Endothelial cell of umbilical vein (primary cell): Measurements from ENCODE around the gene CLOCK. TPM values are rescaled to one million over a fixed set of nuclear protein-coding genes. Genes with fewer than 3 reads are reported as not detected.

Source experiments
- BruUV-seq: library from RNA; stranded (reverse); fragments of 400-500 nt; replicated peaks from 2 replicates; lab custom pipeline; 2021; lab: Mats Ljungman, UMichigan
- CTCF ChIA-PET: fragments of 300-600, 350-600 bp; sonication (Branson Sonifier 250); formaldehyde crosslinking; loops from one replicate; lab custom pipeline; 2021; ENCODE audit warnings: antibody characterized with exemption, inconsistent platforms; lab: Charles Lee
- POLR2A ChIA-PET: fragments of 300-600, 350-600 bp; sonication (Branson Sonifier 250); formaldehyde crosslinking; loops from one replicate; lab custom pipeline; 2021; ENCODE audit warnings: antibody characterized with exemption, inconsistent platforms; lab: Charles Lee
- DNase-seq: peaks from one replicate; pipeline ENCODE4 v3.0.0-alpha.2; 2011; ENCODE audit warnings: low read depth, low spot score
- FAIRE-seq: peaks from 2 replicates; lab custom pipeline; 2011; peaks lifted over from hg19 to GRCh38; lab: Jason Lieb, UNC
- H2AFZ ChIP-seq: 2 replicates; pipeline ENCODE4 v1.6.0; 2012; ENCODE audit warnings: low read depth, low read length, control low read depth, inconsistent platforms
- H3K27ac ChIP-seq: 2 replicates; pipeline ENCODE4 v1.5.1; 2011; ENCODE audit warnings: low read depth, mild to moderate bottlenecking, control low read depth, low read length, moderate library complexity; ENCODE audit not compliant: insufficient read depth
- H3K27me3 ChIP-seq, 2 experiments: 2 replicates each; pipeline versions ENCODE4 v1.6.0 to v1.6.1; 2011; ENCODE audit warnings: low read length in 2 of 2, mixed read lengths in 1 of 2; ENCODE audit not compliant: control insufficient read depth in 2 of 2, insufficient read depth in 2 of 2
- H3K36me3 ChIP-seq, 2 experiments: 2 replicates in 1 of 2; 3 replicates in 1 of 2; pipeline ENCODE4 v1.5.1; 2011; ENCODE audit warnings: low read length in 2 of 2, mild to moderate bottlenecking in 1 of 2, moderate library complexity in 1 of 2; ENCODE audit not compliant: control insufficient read depth in 2 of 2, insufficient read depth in 2 of 2; ENCODE audit errors: extremely low read depth in 1 of 2
- H3K4me1 ChIP-seq: 3 replicates; pipeline ENCODE4 v1.5.1; 2011; ENCODE audit warnings: mild to moderate bottlenecking, low read length; ENCODE audit not compliant: control insufficient read depth, insufficient read depth; ENCODE audit errors: extremely low read depth
- H3K4me2 ChIP-seq: 2 replicates; pipeline ENCODE4 v1.6.1; 2011; ENCODE audit warnings: low read length, control low read depth, mixed read lengths; ENCODE audit not compliant: insufficient read depth
- H3K4me3 ChIP-seq, 3 experiments: fragments of 200-600 bp in 1 of 3; sonication (generic), shearing (Covaris generic) in 1 of 3; replicated peaks in 1 of 3; 2 replicates each; pipeline ENCODE4 v1.5.1; 2011 to 2016; ENCODE audit warnings: control low read depth in 3 of 3, low read length in 3 of 3, mild to moderate bottlenecking in 2 of 3, inconsistent platforms in 1 of 3, low read depth in 1 of 3, moderate library complexity in 1 of 3; ENCODE audit not compliant: insufficient read depth in 1 of 3
- H3K79me2 ChIP-seq: 2 replicates; pipeline ENCODE4 v1.6.0; 2012; ENCODE audit warnings: low read length, inconsistent platforms; ENCODE audit not compliant: control insufficient read depth, insufficient read depth
- H3K9ac ChIP-seq: replicated peaks from 2 replicates; pipeline ENCODE3; 2011; ENCODE audit warnings: low read length, control low read depth; ENCODE audit not compliant: insufficient read depth; ENCODE audit errors: extremely low read depth
- H3K9me1 ChIP-seq: replicated peaks from 3 replicates; pipeline ENCODE4 v1.6.0; 2011; ENCODE audit warnings: mild to moderate bottlenecking, low read length; ENCODE audit not compliant: control insufficient read depth, insufficient read depth; ENCODE audit errors: extremely low read depth
- H3K9me3 ChIP-seq: replicated peaks from 2 replicates; pipeline ENCODE4 v1.5.1; 2012; ENCODE audit warnings: low read length, inconsistent platforms; ENCODE audit not compliant: control insufficient read depth, insufficient read depth
- H4K20me1 ChIP-seq: replicated peaks from 2 replicates; pipeline ENCODE3; 2011; ENCODE audit warnings: mild to moderate bottlenecking, low read length; ENCODE audit not compliant: control insufficient read depth, insufficient read depth; ENCODE audit errors: extremely low read depth
- CTCF ChIP-seq, 2 donors: IDR thresholded peaks; 1 replicate in 1 of 2; 2 replicates in 1 of 2; pipeline ENCODE4 v1.5.1; 2011; ENCODE audit warnings: low read length in 2 of 2, mild to moderate bottlenecking in 2 of 2, moderate library complexity in 2 of 2, control low read depth in 1 of 2, inconsistent platforms in 1 of 2, low read depth in 1 of 2; ENCODE audit not compliant: insufficient read depth in 1 of 2; ENCODE audit errors: extremely low read depth in 1 of 2
- EZH2 ChIP-seq: IDR thresholded peaks from 2 replicates; pipeline ENCODE4 v1.6.1; 2012; ENCODE audit warnings: borderline replicate concordance, low read depth, mild to moderate bottlenecking, moderate library complexity, low read length, inconsistent platforms; ENCODE audit not compliant: severe bottlenecking
- FOS ChIP-seq: IDR thresholded peaks from 2 replicates; pipeline ENCODE4 v1.6.1; 2011; ENCODE audit warnings: mild to moderate bottlenecking, low read length, moderate library complexity, borderline replicate concordance; ENCODE audit not compliant: insufficient read depth
- GATA2 ChIP-seq: IDR thresholded peaks from 2 replicates; pipeline ENCODE4 v1.7.0; 2011; ENCODE audit warnings: low read depth, mild to moderate bottlenecking, moderate library complexity, mixed read lengths, low read length; ENCODE audit not compliant: insufficient read length, insufficient read depth
- JUN ChIP-seq: IDR thresholded peaks from 2 replicates; pipeline ENCODE4 v1.6.1; 2011; ENCODE audit warnings: borderline replicate concordance, low read depth; ENCODE audit not compliant: insufficient read length, insufficient read depth
- MYC ChIP-seq: IDR thresholded peaks from one replicate; pipeline ENCODE4 v1.6.1; 2011; ENCODE audit warnings: mild to moderate bottlenecking, low read depth, low read length
- POLR2A ChIP-seq: IDR thresholded peaks from 2 replicates; pipeline ENCODE4 v1.6.1; 2012; ENCODE audit warnings: low read depth, mild to moderate bottlenecking, control low read depth, low read length
- POLR2AphosphoS5 ChIP-seq: IDR thresholded peaks from 2 replicates; pipeline ENCODE4 v1.6.1; 2012; ENCODE audit warnings: low read depth, mild to moderate bottlenecking, control low read depth, low read length, moderate library complexity; ENCODE audit not compliant: insufficient read depth
- dilution Hi-C: fragments of 300-500 bp; cut with MboI; formaldehyde crosslinking; loops from one replicate; pipeline ENCODE4 v1.15.0; 2019; ENCODE audit warnings: low sequenced_read_pairs; ENCODE audit not compliant: extremely low pct_ligation_motif_present
- intact Hi-C: fragments of 100-400 bp; cut with micrococcal nuclease; formaldehyde crosslinking; loops from one replicate; pipeline ENCODE4 v1.10.0; 2022
- polyA plus RNA-seq, 4 experiments: library from polyadenylated mRNA; depleted of rRNA in 3 of 4; stranded (reverse) in 3 of 4; unstranded in 1 of 4; fragments of >200 nt; gene quantifications; 2 replicates each; pipeline versions ENCODE4 v1.2.1 to v1.2.3, GENCODE V29; 2011 to 2012; ENCODE audit warnings: missing spikeins in 1 of 4
- total RNA-seq: library from RNA; stranded (reverse); gene quantifications from 2 replicates; pipeline ENCODE4 v1.2.3, GENCODE V29; 2021
- TF ChIP-seq, protein P1 (sequence below): IDR thresholded peaks from 2 replicates; pipeline ENCODE4 v1.6.1; 2011; ENCODE audit not compliant: insufficient read depth, insufficient read length

CLOCK gene
- total and polyA plus RNA-seq, 2 donors (not counting 3 experiments of a cell fraction or from before 2014, with no cell fraction given) = 7.5 to 23.8 TPM

DNA sequence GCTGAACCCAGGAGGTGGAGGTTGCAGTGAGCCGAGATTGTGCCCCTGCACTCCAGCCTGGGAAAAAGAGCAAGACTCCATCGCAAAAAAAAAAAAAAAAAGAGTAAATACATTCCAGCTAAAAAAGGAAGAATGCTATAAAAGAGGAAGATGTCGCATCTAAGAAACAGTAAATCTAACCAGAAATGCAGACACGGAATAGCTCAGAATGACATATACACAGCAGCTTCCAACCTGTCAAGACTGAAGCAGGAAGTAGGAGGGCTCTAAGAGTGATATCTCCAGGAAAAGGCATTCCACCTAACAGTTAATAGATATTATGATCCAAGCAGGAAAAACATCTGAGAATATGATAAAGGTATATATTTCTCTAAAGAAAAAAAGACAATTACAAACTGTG lies 16.0 kb downstream of the CLOCK start:
- dilution Hi-C loops = no loop called here
- Histone ChIP-seq H3K79me2 (peaks cover 66% of the 10 kb centered on the region), H3K4me1 (no peaks in the 10 kb centered on the region), H3K9ac (no peak overlapping the region), H4K20me1 (no peaks in the 10 kb centered on the region), H3K4me3 (no peak overlapping the region), H3K4me2 (no peak overlapping the region), H3K27ac (no peak overlapping the region), H2AFZ (no peak overlapping the region), H3K36me3 (no peaks in the 10 kb centered on the region), H3K9me3 (no peaks in the 10 kb centered on the region), H3K9me1 (no peaks in the 10 kb centered on the region), H3K27me3 (no peaks in the 10 kb centered on the region)
- ChIA-PET POLR2A (no interaction called here), CTCF (no interaction called here)
- FAIRE-seq (no peak), DNase-seq (no peak)
- intact Hi-C loops = no loop called here
- no TSS peak for BruUV-seq
- TF ChIP-seq FOS (no peak), POLR2A (no peak), MYC (no peak), CTCF (IDR thresholded peaks at IDR 0.05; ENCODE audit: extremely low read depth in 1 of 2, insufficient read depth in 1 of 2, low read depth in 1 of 2, low read length in 2 of 2) (no peak), EZH2 (no peak), POLR2AphosphoS5 (no peak), GATA2 (no peak), JUN (no peak)
- TF ChIP-seq, protein P1, sequence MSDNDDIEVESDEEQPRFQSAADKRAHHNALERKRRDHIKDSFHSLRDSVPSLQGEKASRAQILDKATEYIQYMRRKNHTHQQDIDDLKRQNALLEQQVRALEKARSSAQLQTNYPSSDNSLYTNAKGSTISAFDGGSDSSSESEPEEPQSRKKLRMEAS = no peak
